ENCODE data around the gene TRIM7. TPM values are rescaled to one million over a fixed set of nuclear protein-coding genes. Genes with fewer than 3 reads are reported as not detected.

TRIM7 gene
- total RNA-seq, 1 experiment from 2014 or later: not detected

GRCh38 chr5:181189962-181190710, 14.9 kb downstream of the TRIM7 start:
- no TSS peak for BruUV-seq (replicated peaks)
- H3K9me3 ChIP-seq (ENCODE audit: low read depth, low read length, poor library complexity, severe bottlenecking): no peaks in the 10 kb centered on the region
- no peak for TF ChIP-seq CTCF (conservative IDR thresholded peaks at IDR 0.05; ENCODE audit: low read depth, low read length)
- TF ChIP-seq EZH2 (IDR thresholded peaks at IDR 0.05; ENCODE audit: borderline replicate concordance, low read depth, low read length, poor library complexity, severe bottlenecking): no peak
- no peaks in the 10 kb centered on the region for H3K27me3 ChIP-seq (replicated peaks; ENCODE audit: insufficient read depth, low read depth, low read length, poor library complexity)
- H3K27ac ChIP-seq (ENCODE audit: low read depth, low read length, poor library complexity, severe bottlenecking): no peak overlapping the region
- DNase-seq (ENCODE audit: low spot score): no peak
- CTCF ChIA-PET: no interaction called here
- H3K4me3 ChIP-seq (ENCODE audit: low read depth, low read length, poor library complexity, severe bottlenecking): peak overlapping the region; percentile 71
- H3K36me3 ChIP-seq (ENCODE audit: insufficient read depth, low read length, poor library complexity, severe bottlenecking): no peaks in the 10 kb centered on the region
- POLR2A ChIA-PET (ENCODE audit: low non-redundant PET): no interaction called here
- H3K4me1 ChIP-seq (ENCODE audit: insufficient read depth, low read length, poor library complexity, severe bottlenecking): no peaks in the 10 kb centered on the region
- intact Hi-C loops (cut with micrococcal nuclease; ENCODE audit: unreplicated experiment): loop anchor here (1.0 kb wide), 1 partner anchor 32 kb away; no protein-coding TSS in a partner anchor

- POLR2A ChIA-PET (ENCODE audit: low non-redundant PET): no interaction called here
- Histone ChIP-seq H3K36me3 (ENCODE audit: insufficient read depth, low read length, poor library complexity, severe bottlenecking) (no peaks in the 10 kb centered on the region), H3K9me3 (ENCODE audit: low read depth, low read length, poor library complexity, severe bottlenecking) (no peaks in the 10 kb centered on the region), H3K4me1 (ENCODE audit: insufficient read depth, low read length, poor library complexity, severe bottlenecking) (peaks cover 5% of the 10 kb centered on the region), H3K4me3 (ENCODE audit: low read depth, low read length, poor library complexity, severe bottlenecking) (peak overlapping the region; percentile 71), H3K27me3 (replicated peaks; ENCODE audit: insufficient read depth, low read depth, low read length, poor library complexity) (no peaks in the 10 kb centered on the region), H3K27ac (ENCODE audit: low read depth, low read length, poor library complexity, severe bottlenecking) (peak overlapping the region; percentile 81)
- intact Hi-C loops (cut with micrococcal nuclease; ENCODE audit: unreplicated experiment): loop anchor here (1.0 kb wide), 1 partner anchor 33 kb away; no protein-coding TSS in a partner anchor
- CTCF ChIA-PET: interaction anchor here (0.6 kb wide), 1 partner anchor 18 kb away, joined by 4 read pairs; no protein-coding TSS in a partner anchor
- no TSS peak for BruUV-seq (replicated peaks)
- DNase-seq (ENCODE audit: low spot score): peak; percentile 50
- TF ChIP-seq EZH2 (IDR thresholded peaks at IDR 0.05; ENCODE audit: borderline replicate concordance, low read depth, low read length, poor library complexity, severe bottlenecking) (no peak), CTCF (conservative IDR thresholded peaks at IDR 0.05; ENCODE audit: low read depth, low read length) (no peak)
Observed at GRCh38 chr5:181189363-181189961, 15.5 kb downstream of the TRIM7 start.

GRCh38 chr5:181188700-181189362, 16.2 kb downstream of the TRIM7 start:
- CTCF ChIA-PET: no interaction called here
- peak; percentile 82 for DNase-seq (ENCODE audit: low spot score)
- Histone ChIP-seq H3K36me3 (ENCODE audit: insufficient read depth, low read length, poor library complexity, severe bottlenecking) (no peaks in the 10 kb centered on the region), H3K4me3 (ENCODE audit: low read depth, low read length, poor library complexity, severe bottlenecking) (peak overlapping the region; percentile 71), H3K27me3 (replicated peaks; ENCODE audit: insufficient read depth, low read depth, low read length, poor library complexity) (no peaks in the 10 kb centered on the region), H3K9me3 (ENCODE audit: low read depth, low read length, poor library complexity, severe bottlenecking) (no peaks in the 10 kb centered on the region), H3K27ac (ENCODE audit: low read depth, low read length, poor library complexity, severe bottlenecking) (peak overlapping the region; percentile 81), H3K4me1 (ENCODE audit: insufficient read depth, low read length, poor library complexity, severe bottlenecking) (peaks cover 6% of the 10 kb centered on the region)
- intact Hi-C loops (cut with micrococcal nuclease; ENCODE audit: unreplicated experiment): loop anchor here (1.0 kb wide), 2 partner anchors 18 to 33 kb away; no protein-coding TSS in a partner anchor
- no TSS peak for BruUV-seq (replicated peaks)
- TF ChIP-seq CTCF (conservative IDR thresholded peaks at IDR 0.05; ENCODE audit: low read depth, low read length): 0 out of 2 replicates have a peak, but pooled peaks have one; percentile 9
- TF ChIP-seq EZH2 (IDR thresholded peaks at IDR 0.05; ENCODE audit: borderline replicate concordance, low read depth, low read length, poor library complexity, severe bottlenecking): no peak
- POLR2A ChIA-PET (ENCODE audit: low non-redundant PET): no interaction called here
